NT2/D1 (cell line): ENCODE data around the gene GYS1.
"Not testable (repeated sequence)": the region's sequence is repeated elsewhere in the genome, so short reads cannot be mapped to it uniquely, and the experiment has no call there.

Experiments
- DNase-seq: peaks from one replicate; pipeline ENCODE4 v3.0.0-alpha.2; 2011; ENCODE audit warnings: low read depth, low spot score
- H3K27me3 ChIP-seq: 2 replicates; pipeline ENCODE4 v1.6.0; 2011; ENCODE audit warnings: mild to moderate bottlenecking; ENCODE audit not compliant: insufficient read length, insufficient read depth
- H3K36me3 ChIP-seq: 2 replicates; pipeline ENCODE4 v1.6.1; 2011; ENCODE audit warnings: mild to moderate bottlenecking, low read length, mixed read lengths; ENCODE audit not compliant: insufficient read depth, insufficient read length
- H3K4me1 ChIP-seq: 2 replicates; pipeline ENCODE4 v1.5.1; 2011; ENCODE audit not compliant: insufficient read depth, insufficient read length
- H3K4me3 ChIP-seq: 2 replicates; pipeline ENCODE4 v1.5.1; 2011; ENCODE audit warnings: low read depth; ENCODE audit not compliant: insufficient read length
- H3K9ac ChIP-seq: 2 replicates; pipeline ENCODE4 v1.6.0; 2011; ENCODE audit warnings: low read depth; ENCODE audit not compliant: insufficient read length
- H3K9me3 ChIP-seq: 2 replicates; pipeline ENCODE4 v1.5.1; 2011; ENCODE audit warnings: mild to moderate bottlenecking, low read length; ENCODE audit not compliant: insufficient read depth
- SUZ12 ChIP-seq: IDR thresholded peaks from 2 replicates; pipeline ENCODE4 v1.6.1; 2011; ENCODE audit not compliant: insufficient read length, insufficient read depth; ENCODE audit errors: extremely low read depth
- YY1 ChIP-seq: IDR thresholded peaks from 2 replicates; pipeline ENCODE4 v1.6.1; 2011; ENCODE audit not compliant: insufficient read length, insufficient read depth
- ZNF274 ChIP-seq: IDR thresholded peaks from 2 replicates; pipeline ENCODE4 v1.6.1; 2011; ENCODE audit warnings: mild to moderate bottlenecking, low read depth, low read length

GYS1 gene

DNA sequence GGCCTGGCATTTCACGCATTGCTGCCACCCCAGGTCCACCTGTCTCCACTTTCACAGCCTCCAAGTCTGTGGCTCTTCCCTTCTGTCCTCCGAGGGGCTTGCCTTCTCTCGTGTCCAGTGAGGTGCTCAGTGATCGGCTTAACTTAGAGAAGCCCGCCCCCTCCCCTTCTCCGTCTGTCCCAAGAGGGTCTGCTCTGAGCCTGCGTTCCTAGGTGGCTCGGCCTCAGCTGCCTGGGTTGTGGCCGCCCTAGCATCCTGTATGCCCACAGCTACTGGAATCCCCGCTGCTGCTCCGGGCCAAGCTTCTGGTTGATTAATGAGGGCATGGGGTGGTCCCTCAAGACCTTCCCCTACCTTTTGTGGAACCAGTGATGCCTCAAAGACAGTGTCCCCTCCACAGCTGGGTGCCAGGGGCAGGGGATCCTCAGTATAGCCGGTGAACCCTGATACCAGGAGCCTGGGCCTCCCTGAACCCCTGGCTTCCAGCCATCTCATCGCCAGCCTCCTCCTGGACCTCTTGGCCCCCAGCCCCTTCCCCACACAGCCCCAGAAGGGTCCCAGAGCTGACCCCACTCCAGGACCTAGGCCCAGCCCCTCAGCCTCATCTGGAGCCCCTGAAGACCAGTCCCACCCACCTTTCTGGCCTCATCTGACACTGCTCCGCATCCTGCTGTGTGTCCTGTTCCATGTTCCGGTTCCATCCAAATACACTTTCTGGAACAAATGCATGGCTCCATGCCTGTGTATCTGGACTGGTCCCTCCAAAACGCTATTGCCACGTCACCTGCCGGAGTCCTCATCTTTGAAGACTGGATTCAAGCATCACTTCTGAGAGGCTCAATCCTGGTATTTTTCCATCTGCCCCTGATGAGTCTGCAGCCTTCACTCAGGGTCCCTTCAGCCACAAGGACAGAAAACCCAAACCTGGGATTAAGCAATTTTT lies 70.3 kb downstream of the GYS1 start:
- Histone ChIP-seq H3K36me3 (peaks cover 42% of the 10 kb centered on the region), H3K4me1 (no peaks in the 10 kb centered on the region), H3K27me3 (no peaks in the 10 kb centered on the region), H3K9ac (no peak overlapping the region), H3K4me3 (no peak overlapping the region), H3K9me3 (no peaks in the 10 kb centered on the region)
- no peak for TF ChIP-seq YY1
- no peak for TF ChIP-seq ZNF274
- TF ChIP-seq SUZ12, result no peak
- DNase-seq, result no peak

DNA sequence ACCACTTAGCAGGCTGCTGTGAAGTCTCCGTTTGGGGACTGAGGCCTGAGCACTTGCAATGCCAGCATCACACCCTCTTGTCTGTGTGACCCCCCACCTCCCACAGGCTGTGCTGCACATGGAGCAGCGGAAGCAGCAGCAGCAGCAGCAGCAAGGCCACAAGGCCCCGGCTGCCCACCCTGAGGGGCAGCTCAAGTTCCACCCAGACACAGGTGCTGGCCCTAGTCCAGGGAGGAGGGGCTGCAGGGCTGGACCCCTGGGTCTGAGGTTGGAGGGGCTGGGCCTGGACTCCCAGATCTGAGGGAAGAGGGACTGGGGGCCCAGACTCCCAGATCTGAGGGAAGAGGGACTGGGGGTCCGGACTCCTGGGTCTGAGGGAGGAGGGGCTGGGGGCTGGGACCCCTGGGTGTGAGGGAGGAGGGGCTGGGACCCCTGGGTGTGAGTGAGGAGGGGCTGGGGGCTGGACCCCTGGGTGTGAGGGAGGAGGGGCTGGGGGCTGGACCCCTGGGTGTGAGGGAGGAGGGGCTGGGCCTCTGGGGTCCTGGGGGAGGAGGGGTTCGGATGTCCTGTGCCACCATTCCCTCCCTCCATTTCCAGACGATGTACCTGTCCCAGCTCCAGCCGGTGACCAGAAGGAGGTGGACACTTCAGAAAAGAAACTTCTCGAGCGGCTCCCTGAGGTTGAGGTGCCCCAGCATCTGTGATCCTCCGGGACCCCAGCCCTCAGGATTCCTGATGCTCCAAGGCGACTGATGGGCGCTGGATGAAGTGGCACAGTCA lies 71.2 kb downstream of the GYS1 start:
- Histone ChIP-seq H3K9me3 (no peaks in the 10 kb centered on the region), H3K4me1 (no peaks in the 10 kb centered on the region), H3K9ac (no peak overlapping the region), H3K27me3 (no peaks in the 10 kb centered on the region), H3K4me3 (no peak overlapping the region), H3K36me3 (peaks cover 42% of the 10 kb centered on the region)
- TF ChIP-seq ZNF274 (no peak), YY1 (no peak), SUZ12 (no peak)
- DNase-seq, result no peak

DNA sequence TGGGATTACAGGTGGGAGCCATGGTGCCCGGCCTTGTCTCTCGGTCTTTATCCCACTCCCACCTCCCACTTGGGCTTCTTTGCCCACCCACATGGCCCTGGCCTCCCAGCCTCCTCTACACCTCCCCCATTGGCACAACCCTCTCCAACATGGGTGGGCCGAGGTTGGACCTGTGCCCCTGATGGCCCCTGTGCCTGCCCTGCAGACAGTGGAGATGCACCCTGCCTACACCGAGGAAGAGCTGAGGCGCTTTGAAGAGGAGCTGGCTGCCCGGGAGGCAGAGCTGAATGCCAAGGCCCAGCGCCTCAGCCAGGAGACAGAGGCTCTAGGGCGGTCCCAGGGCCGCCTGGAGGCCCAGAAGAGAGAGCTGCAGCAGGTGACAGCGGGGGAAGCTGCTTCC lies 72.2 kb downstream of the GYS1 start:
- Histone ChIP-seq H3K9me3 (no peaks in the 10 kb centered on the region), H3K27me3 (no peaks in the 10 kb centered on the region), H3K4me3 (no peak overlapping the region), H3K9ac (no peak overlapping the region), H3K4me1 (no peaks in the 10 kb centered on the region), H3K36me3 (peaks cover 42% of the 10 kb centered on the region)
- DNase-seq, result no peak
- TF ChIP-seq YY1, result no peak
- TF ChIP-seq SUZ12, result no peak
- no peak for TF ChIP-seq ZNF274

DNA sequence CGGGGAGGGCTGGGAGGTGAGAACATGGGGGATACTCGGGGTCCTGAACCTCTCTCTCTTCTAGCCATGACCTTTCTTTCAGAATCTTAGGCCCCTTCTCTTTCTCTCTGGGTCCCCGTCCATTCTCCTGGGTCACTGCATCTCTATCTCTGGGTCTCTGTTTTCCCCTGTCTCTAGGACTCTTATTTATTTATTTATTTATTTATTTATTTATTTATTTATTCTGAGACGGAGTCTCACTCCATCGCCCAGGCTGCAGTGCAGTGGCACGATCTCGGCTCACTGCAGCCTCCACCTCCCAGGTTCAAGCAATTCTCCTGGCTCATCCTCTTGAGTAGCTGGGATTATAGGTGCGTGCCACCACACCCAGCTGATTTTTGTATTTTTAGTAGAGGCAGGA lies 73.8 kb downstream of the GYS1 start:
- peaks cover 48% of the 10 kb centered on the region for H3K36me3 ChIP-seq

DNA sequence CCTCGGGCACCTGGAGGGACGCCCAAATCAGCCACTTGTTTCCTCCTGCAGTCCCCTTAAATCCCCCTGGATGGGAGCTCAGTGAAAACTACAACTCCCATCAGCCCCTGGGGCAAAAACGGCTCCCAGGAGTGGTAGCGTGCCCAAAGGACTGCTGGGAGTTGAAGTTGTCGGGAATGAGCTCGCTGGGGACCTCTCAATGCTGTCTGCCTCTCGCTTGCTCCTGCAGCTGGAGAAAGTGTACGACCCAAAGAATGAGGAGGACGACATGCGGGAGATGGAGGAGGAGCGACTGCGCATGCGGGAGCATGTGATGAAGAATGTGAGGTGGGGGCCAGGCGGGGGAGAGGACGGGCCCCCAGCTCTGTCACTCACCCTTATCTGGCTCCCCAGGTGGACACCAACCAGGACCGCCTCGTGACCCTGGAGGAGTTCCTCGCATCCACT lies 74.3 kb downstream of the GYS1 start:
- H3K36me3 ChIP-seq, result peaks cover 48% of the 10 kb centered on the region
- no peak overlapping the region for H3K4me3 ChIP-seq
- no peak overlapping the region for H3K9ac ChIP-seq
- TF ChIP-seq YY1, result no peak
- TF ChIP-seq ZNF274, result no peak
- no peak for TF ChIP-seq SUZ12
- no peaks in the 10 kb centered on the region for H3K27me3 ChIP-seq
- DNase-seq, result no peak
- H3K4me1 ChIP-seq, result no peaks in the 10 kb centered on the region
- H3K9me3 ChIP-seq, result no peaks in the 10 kb centered on the region

More for the DNA sequence above, 73.8 kb downstream of the GYS1 start:
- H3K4me1 ChIP-seq, H3K4me3 ChIP-seq, H3K9ac ChIP-seq, H3K9me3 ChIP-seq, H3K27me3 ChIP-seq, DNase-seq: not testable (repeated sequence)
